Prostate gland (tissue), 2 donors: Measurements from ENCODE around the gene HMX3.

Experiments used
- CTCF ChIP-seq, 4 experiments: fragments of 200-600 bp in 2 of 4; fragments of 450-650 bp in 2 of 4; sonication (generic) in 2 of 4; IDR thresholded peaks; 1 replicate in 3 of 4; 2 replicates in 1 of 4; pipeline ENCODE4 v1.5.1; 2016 to 2019; ENCODE audit warnings: antibody characterized with exemption in 4 of 4, mild to moderate bottlenecking in 2 of 4, moderate library complexity in 2 of 4
- POLR2AphosphoS5 ChIP-seq: sonication (generic); formaldehyde crosslinking; IDR thresholded peaks from one replicate; pipeline ENCODE4 v1.6.1; 2017; ENCODE audit warnings: antibody characterized with exemption

- TF ChIP-seq CTCF (IDR thresholded peaks at IDR 0.05) (no peak), POLR2AphosphoS5 (no peak)
Measured at GRCh38 chr10:123146013-123146893, 10.5 kb downstream of the HMX3 start.
